AG04450 (cell line): ENCODE data around the gene TACO1. TPM values are rescaled to one million over a fixed set of nuclear protein-coding genes. Genes with fewer than 3 reads are reported as not detected.

ENCODE experiments used
- CTCF ChIA-PET: fragments of 300-600, 350-600 bp; formaldehyde crosslinking; extraction: SDS; loops from one replicate; lab custom pipeline; 2022; ENCODE audit warnings: antibody characterized with exemption, inconsistent platforms; lab: Charles Lee
- POLR2A ChIA-PET: fragments of 350-600 bp; formaldehyde crosslinking; extraction: SDS; loops from one replicate; lab custom pipeline; 2021; ENCODE audit warnings: antibody characterized with exemption, inconsistent platforms; lab: Yijun Ruan, JAX
- DNase-seq: peaks from one replicate; pipeline ENCODE4 v3.0.0-alpha.2; 2011; ENCODE audit warnings: low read depth, low spot score
- H3K27ac ChIP-seq: one replicate; pipeline ENCODE4 v1.5.1; 2012; ENCODE audit warnings: low read depth, low read length, control low read depth
- H3K27me3 ChIP-seq: one replicate; pipeline ENCODE4 v1.6.0; 2012; ENCODE audit warnings: low read length; ENCODE audit not compliant: control insufficient read depth, insufficient read depth
- H3K4me3 ChIP-seq: 2 replicates; pipeline ENCODE4 v1.5.1; 2011; ENCODE audit warnings: mild to moderate bottlenecking, low read depth, low read length, control low read depth
- H3K9me3 ChIP-seq: 2 replicates; pipeline ENCODE4 v1.5.1; 2012; ENCODE audit warnings: low read length; ENCODE audit not compliant: control insufficient read depth, insufficient read depth
- polyA plus RNA-seq: library from polyadenylated mRNA; depleted of rRNA; stranded (reverse); fragments of >200 nt; gene quantifications from 2 replicates; pipeline ENCODE4 v1.2.3, GENCODE V29; 2011
- TF ChIP-seq, protein P1 (sequence below): IDR thresholded peaks from 2 replicates; pipeline ENCODE4 v1.5.1; 2011; ENCODE audit warnings: low read depth, low read length, control low read depth, inconsistent platforms

The TACO1 gene
- polyA plus RNA-seq, 1 experiment = 23.2 TPM

GRCh38 chr17:63635787-63636186, 35.1 kb downstream of the TACO1 start:
- no peak for DNase-seq
- ChIA-PET POLR2A (interaction anchor here (0.6 to 1.0 kb wide), 2 partner anchors 14 to 24 kb away, joined by 3 to 5 read pairs; partner anchors contain the start of gene MAP3K3), CTCF (interaction anchor here (1.0 to 2.2 kb wide), 4 partner anchors 13 to 230 kb away, joined by 3 to 7 read pairs (median 4); partner anchors contain the start of gene MAP3K3)
- H3K27ac ChIP-seq = no peak overlapping the region
- no peaks in the 10 kb centered on the region for H3K27me3 ChIP-seq
- H3K9me3 ChIP-seq = no peaks in the 10 kb centered on the region
- TF ChIP-seq, protein P1, sequence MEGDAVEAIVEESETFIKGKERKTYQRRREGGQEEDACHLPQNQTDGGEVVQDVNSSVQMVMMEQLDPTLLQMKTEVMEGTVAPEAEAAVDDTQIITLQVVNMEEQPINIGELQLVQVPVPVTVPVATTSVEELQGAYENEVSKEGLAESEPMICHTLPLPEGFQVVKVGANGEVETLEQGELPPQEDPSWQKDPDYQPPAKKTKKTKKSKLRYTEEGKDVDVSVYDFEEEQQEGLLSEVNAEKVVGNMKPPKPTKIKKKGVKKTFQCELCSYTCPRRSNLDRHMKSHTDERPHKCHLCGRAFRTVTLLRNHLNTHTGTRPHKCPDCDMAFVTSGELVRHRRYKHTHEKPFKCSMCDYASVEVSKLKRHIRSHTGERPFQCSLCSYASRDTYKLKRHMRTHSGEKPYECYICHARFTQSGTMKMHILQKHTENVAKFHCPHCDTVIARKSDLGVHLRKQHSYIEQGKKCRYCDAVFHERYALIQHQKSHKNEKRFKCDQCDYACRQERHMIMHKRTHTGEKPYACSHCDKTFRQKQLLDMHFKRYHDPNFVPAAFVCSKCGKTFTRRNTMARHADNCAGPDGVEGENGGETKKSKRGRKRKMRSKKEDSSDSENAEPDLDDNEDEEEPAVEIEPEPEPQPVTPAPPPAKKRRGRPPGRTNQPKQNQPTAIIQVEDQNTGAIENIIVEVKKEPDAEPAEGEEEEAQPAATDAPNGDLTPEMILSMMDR = no peak
- H3K4me3 ChIP-seq = no peak overlapping the region

GRCh38 chr17:63639125-63639524, 38.4 kb downstream of the TACO1 start:
- CTCF ChIA-PET = interaction anchor here (1.0 to 1.1 kb wide), 2 partner anchors 27 to 213 kb away, joined by 3 to 5 read pairs; no protein-coding TSS in a partner anchor
- TF ChIP-seq, protein P1 = no peak
- no peak for DNase-seq

DNA sequence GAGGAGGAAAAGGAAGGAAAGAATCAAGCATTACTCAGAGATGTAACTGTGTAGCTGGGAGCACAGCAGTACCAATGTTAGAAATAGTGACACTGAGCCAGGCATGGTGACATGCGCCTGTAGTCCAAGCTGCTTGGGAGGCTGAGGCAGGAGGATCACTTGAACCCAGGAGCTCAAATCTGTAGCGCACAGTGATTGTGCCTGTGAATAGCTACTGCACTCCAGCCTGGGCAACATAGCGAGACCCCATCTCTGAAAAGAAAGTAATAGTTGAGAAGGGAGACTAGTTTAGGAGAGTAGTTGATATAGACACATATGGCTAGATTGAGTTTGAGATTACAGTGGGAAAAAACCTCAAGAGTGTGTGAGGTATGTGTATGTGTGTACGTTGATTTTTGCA, 39.3 kb downstream of the TACO1 start:
- POLR2A ChIA-PET = interaction anchor here (0.6 kb wide), 1 partner anchor 17 kb away, joined by 3 read pairs; no protein-coding TSS in a partner anchor
- CTCF ChIA-PET = interaction anchor here (1.0 to 1.1 kb wide), 2 partner anchors 28 to 214 kb away, joined by 3 to 5 read pairs; no protein-coding TSS in a partner anchor
- Histone ChIP-seq H3K27me3 (no peaks in the 10 kb centered on the region), H3K9me3 (no peaks in the 10 kb centered on the region), H3K27ac (no peak overlapping the region), H3K4me3 (no peak overlapping the region)
- TF ChIP-seq, protein P1 = no peak
- no peak for DNase-seq

More at GRCh38 chr17:63639125-63639524, 38.4 kb downstream of the TACO1 start:
- Histone ChIP-seq H3K9me3 (no peaks in the 10 kb centered on the region), H3K4me3 (no peak overlapping the region), H3K27ac (no peak overlapping the region), H3K27me3 (no peaks in the 10 kb centered on the region)
- POLR2A ChIA-PET = interaction anchor here (0.6 kb wide), 1 partner anchor 830 kb away, joined by 5 read pairs; no protein-coding TSS in a partner anchor

DNA sequence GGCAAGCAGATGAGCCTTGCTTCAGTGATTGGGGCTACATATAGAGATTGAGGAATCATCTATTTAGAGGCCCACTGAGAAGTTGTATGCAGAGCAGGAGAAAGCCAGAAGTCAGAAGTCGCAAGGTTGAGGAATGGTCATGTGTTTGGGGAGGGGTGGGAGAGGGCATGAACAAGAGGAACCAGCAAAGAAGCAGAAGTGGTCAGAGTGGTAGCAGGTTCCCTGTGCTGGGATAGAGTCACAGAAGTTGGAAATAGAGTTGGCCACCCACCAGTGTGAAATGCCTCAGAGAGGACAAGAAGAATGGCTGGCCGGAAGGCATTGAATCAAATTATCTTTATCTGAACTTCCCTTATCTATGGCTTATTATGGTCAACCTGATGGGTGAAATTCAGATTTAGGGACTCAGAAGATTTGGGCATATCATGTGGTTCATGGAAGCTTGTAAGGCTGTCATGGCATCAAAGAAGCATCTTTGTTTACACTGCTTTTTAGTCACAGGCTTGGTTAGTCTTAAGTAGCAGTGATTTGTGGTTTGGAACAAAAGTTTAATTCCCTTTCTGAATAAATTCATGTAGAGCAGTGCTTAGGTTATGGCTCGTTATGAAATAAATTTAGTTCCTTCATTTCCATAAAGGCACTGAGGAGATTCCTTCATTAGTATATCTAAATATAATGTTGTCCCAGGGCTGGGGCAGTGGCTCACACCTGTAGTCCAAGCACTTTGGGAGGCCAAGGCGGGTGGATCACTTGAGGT, 41.2 kb downstream of the TACO1 start:
- Histone ChIP-seq H3K27ac (no peak overlapping the region), H3K27me3 (no peaks in the 10 kb centered on the region), H3K9me3 (no peaks in the 10 kb centered on the region), H3K4me3 (no peak overlapping the region)
- TF ChIP-seq, protein P1 = no peak
- DNase-seq = no peak
- POLR2A ChIA-PET = no interaction called here
- CTCF ChIA-PET = no interaction called here

GRCh38 chr17:63644846-63645245, 44.2 kb downstream of the TACO1 start:
- Histone ChIP-seq H3K4me3 (no peak overlapping the region), H3K9me3 (no peaks in the 10 kb centered on the region), H3K27ac (no peak overlapping the region), H3K27me3 (no peaks in the 10 kb centered on the region)
- no peak for DNase-seq
- ChIA-PET CTCF (interaction anchor here (1.2 kb wide), 1 partner anchor 219 kb away, joined by 4 read pairs; no protein-coding TSS in a partner anchor), POLR2A (no interaction called here)
- TF ChIP-seq, protein P1 = no peak
